SK-N-SH (cell line): ENCODE measurements around the gene KLHL17. TPM values are rescaled to one million over a fixed set of nuclear protein-coding genes. Genes with fewer than 3 reads are reported as not detected.

Experiments used
- CTCF ChIA-PET: fragments of 300-600, 350-600 bp; formaldehyde crosslinking; extraction: SDS; loops from one replicate; lab custom pipeline; 2021; lab: Yijun Ruan, JAX
- POLR2A ChIA-PET: fragments of 350-600 bp; sonication (Branson Sonifier 250); formaldehyde crosslinking; extraction: SDS; loops from one replicate; lab custom pipeline; 2020; ENCODE audit warnings: antibody characterized with exemption, inconsistent platforms; lab: Yijun Ruan, JAX
- DNase-seq: peaks from one replicate; pipeline ENCODE4 v3.0.0; 2012
- H2AFZ ChIP-seq: fragments of 200-600 bp; sonication (generic); 2 replicates; pipeline ENCODE4 v1.8.1; 2016; ENCODE audit warnings: antibody characterized with exemption, mild to moderate bottlenecking, low read depth
- H3F3A ChIP-seq: fragments of 200-600 bp; sonication (generic); replicated peaks from 2 replicates; pipeline ENCODE3; 2016; ENCODE audit warnings: antibody characterized with exemption, mild to moderate bottlenecking; ENCODE audit not compliant: insufficient read depth
- H3K27ac ChIP-seq, 2 experiments: fragments of 200-500 bp in 1 of 2; fragments of 200-600 bp in 1 of 2; sonication (Bioruptor generic) in 1 of 2; sonication (generic), shearing (Covaris generic) in 1 of 2; 2 replicates each; pipeline versions ENCODE4 v1.5.1 to v1.6.1; 2014 to 2016; ENCODE audit warnings: low read depth in 2 of 2, inconsistent platforms in 1 of 2, low read length in 1 of 2, mild to moderate bottlenecking in 1 of 2, mixed read lengths in 1 of 2
- H3K27me3 ChIP-seq: fragments of 200-600 bp; sonication (generic), shearing (Covaris generic); 2 replicates; pipeline ENCODE4 v1.6.1; 2016; ENCODE audit warnings: mixed run types; ENCODE audit not compliant: insufficient read depth
- H3K36me3 ChIP-seq, 2 experiments: fragments of 200-500 bp in 1 of 2; fragments of 200-600 bp in 1 of 2; sonication (Bioruptor generic) in 1 of 2; sonication (generic) in 1 of 2; replicated peaks in 1 of 2; 2 replicates each; pipeline versions ENCODE3 to v1.5.1; 2014 to 2016; ENCODE audit warnings: low read length in 1 of 2, mild to moderate bottlenecking in 1 of 2; ENCODE audit not compliant: insufficient read depth in 2 of 2, control insufficient read depth in 1 of 2
- H3K4me1 ChIP-seq, 2 experiments: fragments of 200-500 bp in 1 of 2; fragments of 200-600 bp in 1 of 2; sonication (Bioruptor generic) in 1 of 2; sonication (generic), shearing (Covaris generic) in 1 of 2; 2 replicates each; pipeline versions ENCODE4 v1.5.1 to v1.6.1; 2014 to 2016; ENCODE audit warnings: low read depth in 1 of 2, low read length in 1 of 2, mixed run types in 1 of 2; ENCODE audit not compliant: insufficient read depth in 2 of 2, control insufficient read depth in 1 of 2
- H3K4me2 ChIP-seq: fragments of 200-600 bp; sonication (generic), shearing (Covaris generic); 2 replicates; pipeline ENCODE4 v1.6.1; 2017; ENCODE audit warnings: mixed run types
- H3K4me3 ChIP-seq, 2 experiments: fragments of 200-500 bp in 1 of 2; fragments of 200-600 bp in 1 of 2; sonication (Bioruptor generic) in 1 of 2; sonication (generic), shearing (Covaris generic) in 1 of 2; 2 replicates each; pipeline versions ENCODE4 v1.5.1 to v1.8.1; 2014 to 2016; ENCODE audit warnings: low read depth in 2 of 2, inconsistent platforms in 1 of 2, low read length in 1 of 2, mild to moderate bottlenecking in 1 of 2, mixed read lengths in 1 of 2, moderate library complexity in 1 of 2
- H3K79me2 ChIP-seq: fragments of 200-600 bp; sonication (generic); 2 replicates; pipeline ENCODE4 v1.8.1; 2017; ENCODE audit warnings: mild to moderate bottlenecking; ENCODE audit not compliant: insufficient read depth
- H3K9ac ChIP-seq: fragments of 200-600 bp; sonication (generic); 2 replicates; pipeline ENCODE4 v1.6.1; 2017; ENCODE audit warnings: mixed run types
- H3K9me2 ChIP-seq: fragments of 200-600 bp; sonication (generic); 2 replicates; pipeline ENCODE4 v1.6.1; 2017; ENCODE audit warnings: mixed run types
- H3K9me3 ChIP-seq: fragments of 200-600 bp; sonication (generic); 2 replicates; pipeline ENCODE4 v1.6.1; 2017; ENCODE audit warnings: mixed run types, mild to moderate bottlenecking, moderate library complexity
- H4K20me1 ChIP-seq: fragments of 200-600 bp; sonication (generic); 2 replicates; pipeline ENCODE4 v1.6.1; 2017; ENCODE audit warnings: mild to moderate bottlenecking, mixed run types; ENCODE audit not compliant: insufficient read depth
- CTCF ChIP-seq: fragments of 200-600 bp; sonication (generic); IDR thresholded peaks from 2 replicates; pipeline ENCODE4 v1.6.1; 2017; ENCODE audit warnings: antibody characterized with exemption, mild to moderate bottlenecking, moderate library complexity
- EP300 ChIP-seq, 2 experiments: IDR thresholded peaks; 2 replicates each; pipeline versions ENCODE4 v1.4.0 to v1.6.1; 2012; ENCODE audit warnings: borderline replicate concordance in 1 of 2, low read depth in 1 of 2, low read length in 1 of 2
- EZH2phosphoT487 ChIP-seq: fragments of 200-600 bp; sonication (generic); IDR thresholded peaks from 2 replicates; pipeline ENCODE4 v1.6.1; 2017; ENCODE audit warnings: low read depth, mixed run types, mild to moderate bottlenecking, antibody characterized with exemption, moderate library complexity, borderline replicate concordance
- FOSL2 ChIP-seq: IDR thresholded peaks from 2 replicates; pipeline ENCODE4 v1.4.0; 2012; ENCODE audit warnings: low read depth, mild to moderate bottlenecking, moderate library complexity, borderline replicate concordance
- GATA2 ChIP-seq: sonication (generic); formaldehyde crosslinking; IDR thresholded peaks from 2 replicates; pipeline ENCODE4 v1.5.0; 2020; ENCODE audit warnings: mild to moderate bottlenecking, missing genetic modification reagents
- IRF3 ChIP-seq: fragments of 150-350 bp; IDR thresholded peaks from 2 replicates; pipeline ENCODE4 v1.6.1; 2016; ENCODE audit warnings: mild to moderate bottlenecking, low read depth, low read length
- JUND ChIP-seq: IDR thresholded peaks from 2 replicates; pipeline ENCODE4 v1.4.0; 2012
- MEF2A ChIP-seq: IDR thresholded peaks from 2 replicates; pipeline ENCODE4 v1.4.0; 2012; ENCODE audit warnings: low read depth, borderline replicate concordance
- PBX3 ChIP-seq: IDR thresholded peaks from 2 replicates; pipeline ENCODE4; 2012
- POLR2AphosphoS5 ChIP-seq: IDR thresholded peaks from 2 replicates; pipeline ENCODE4 v1.6.1; 2012; ENCODE audit warnings: low read depth, low read length
- RAD21 ChIP-seq: IDR thresholded peaks from 2 replicates; pipeline ENCODE4 v1.6.1; 2012; ENCODE audit warnings: mild to moderate bottlenecking, low read length
- SIN3A ChIP-seq: IDR thresholded peaks from 2 replicates; pipeline ENCODE4 v1.6.1; 2012; ENCODE audit warnings: low read depth, mild to moderate bottlenecking, low read length, moderate library complexity, borderline replicate concordance
- SMC3 ChIP-seq: IDR thresholded peaks from 2 replicates; pipeline ENCODE4 v1.6.1; 2012; ENCODE audit warnings: low read depth, low read length, improper control_type of control experiment
- TAF1 ChIP-seq: IDR thresholded peaks from 2 replicates; pipeline ENCODE4 v1.6.1; 2012; ENCODE audit warnings: low read depth, mild to moderate bottlenecking, low read length, moderate library complexity, borderline replicate concordance
- TEAD4 ChIP-seq: IDR thresholded peaks from 2 replicates; pipeline ENCODE4 v1.4.0; 2012; ENCODE audit warnings: mild to moderate bottlenecking, borderline replicate concordance; ENCODE audit not compliant: insufficient read depth
- USF2 ChIP-seq: fragments of 150-350 bp; IDR thresholded peaks from 2 replicates; pipeline ENCODE4 v1.6.1; 2017; ENCODE audit warnings: antibody characterized with exemption, low read length, low read depth, borderline replicate concordance
- YY1 ChIP-seq: IDR thresholded peaks from 2 replicates; pipeline ENCODE4 v1.4.0; 2012; ENCODE audit warnings: low read depth, mild to moderate bottlenecking
- ZBTB33 ChIP-seq: IDR thresholded peaks from 2 replicates; pipeline ENCODE4 v1.4.0; 2012; ENCODE audit warnings: low read depth, borderline replicate concordance
- WGBS: methylation state at CpG from one replicate; pipeline ENCODE4 v1.1.6; 2017; ENCODE audit warnings: low lambda C conversion rate; 5-methylcytosine and 5-hydroxymethylcytosine counted together
- polyA plus RNA-seq, 3 experiments: library from polyadenylated mRNA; depleted of rRNA; stranded (reverse); fragments of >200 nt; gene quantifications; 2 replicates each; pipeline ENCODE4 v1.2.3, GENCODE V29; 2012
- TF ChIP-seq, protein P1 (sequence below): IDR thresholded peaks from 2 replicates; pipeline ENCODE4 v1.4.0; 2012; ENCODE audit warnings: low read depth, borderline replicate concordance

KLHL17 gene
- polyA plus RNA-seq, 1 of the 3 experiments (the other 2 are of a cell fraction): 27.3 TPM

- Histone ChIP-seq H3K27me3 (no peaks in the 10 kb centered on the region), H3K4me3 (no peak overlapping the region), H3K9me3 (no peaks in the 10 kb centered on the region), H3K27ac (no peak overlapping the region), H3K36me3 (peaks cover 0 to 94% of the 10 kb centered on the region in 2 experiments), H4K20me1 (0 out of 2 replicates have a peak, but pooled peaks cover 11% of the 10 kb centered on the region), H3F3A (no peaks in the 10 kb centered on the region), H3K9me2 (no peaks in the 10 kb centered on the region), H2AFZ (no peak overlapping the region), H3K4me2 (no peak overlapping the region), H3K4me1 (no peaks in the 10 kb centered on the region), H3K79me2 (no peaks in the 10 kb centered on the region), H3K9ac (no peak overlapping the region)
- CTCF ChIA-PET: interaction anchor here (0.5 to 1.5 kb wide), 10 partner anchors 11 to 56 kb away, joined by 3 to 12 read pairs (median 3); no protein-coding TSS in a partner anchor
- TF ChIP-seq SMC3 (peak; percentile 19; the same call in 1 of the 2 replicates), CTCF (peak; percentile 48), POLR2AphosphoS5 (no peak), RAD21 (peak; percentile 31; the same call in 1 of the 2 replicates), USF2 (no peak)
- POLR2A ChIA-PET: no interaction called here
- WGBS: 86% methylated on average over 5 of the region's 6 CpGs
- DNase-seq: no peak
Observed at GRCh38 chr1:951364-951763, 9.0 kb upstream of the KLHL17 start.

DNA sequence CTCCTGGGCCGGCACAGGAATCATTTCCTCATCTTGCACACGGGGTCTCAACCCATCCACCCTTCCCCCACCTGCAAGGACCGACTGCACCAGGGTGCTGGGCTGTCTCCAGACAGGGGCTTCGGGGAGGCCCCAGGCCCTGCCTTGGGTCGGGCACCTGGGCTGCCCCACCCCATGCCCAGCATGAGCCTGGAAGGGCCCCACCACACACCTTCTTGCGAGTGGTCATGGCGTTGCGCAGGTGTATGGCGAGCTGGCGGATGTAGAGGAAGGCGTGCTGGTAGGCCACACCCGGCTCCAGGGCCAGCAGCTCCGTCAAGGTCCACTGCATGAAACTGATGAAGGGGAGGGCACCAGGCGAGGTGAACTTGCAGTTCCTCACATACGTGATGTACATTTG, 8.2 kb upstream of the KLHL17 start:
- Histone ChIP-seq H3K36me3 (peaks cover 0 to 97% of the 10 kb centered on the region in 2 experiments), H4K20me1 (0 out of 2 replicates have a peak, but pooled peaks cover 11% of the 10 kb centered on the region), H3K4me3 (no peak overlapping the region), H3K27ac (no peak overlapping the region), H3K4me1 (peaks cover 0 to under 1% of the 10 kb centered on the region in 2 experiments; a peak in 1 of 4 replicates), H3K9ac (no peak overlapping the region), H2AFZ (no peak overlapping the region), H3K9me3 (no peaks in the 10 kb centered on the region), H3F3A (no peaks in the 10 kb centered on the region), H3K4me2 (no peak overlapping the region), H3K79me2 (peaks cover 2% of the 10 kb centered on the region; the same call in 1 of the 2 replicates), H3K9me2 (no peaks in the 10 kb centered on the region), H3K27me3 (no peaks in the 10 kb centered on the region)
- no peak for DNase-seq
- ChIA-PET CTCF (interaction anchor here (0.5 to 1.5 kb wide), 9 partner anchors 10 to 57 kb away, joined by 3 to 12 read pairs (median 3); no protein-coding TSS in a partner anchor), POLR2A (no interaction called here)
- WGBS: 82% methylated on average over 2 of the region's 15 CpGs
- TF ChIP-seq YY1: no peak
- no peak for TF ChIP-seq FOSL2
- no peak for TF ChIP-seq EP300 (IDR thresholded peaks at IDR 0.05; ENCODE audit: borderline replicate concordance in 1 of 2, low read depth in 1 of 2, low read length in 1 of 2)
- no peak for TF ChIP-seq SIN3A
- TF ChIP-seq MEF2A: no peak
- TF ChIP-seq IRF3: no peak
- no peak for TF ChIP-seq TAF1
- no peak for TF ChIP-seq JUND
- TF ChIP-seq PBX3: no peak
- TF ChIP-seq POLR2AphosphoS5: no peak
- no peak for TF ChIP-seq GATA2 (CRISPR knock-in tag)
- no peak for TF ChIP-seq ZBTB33
- TF ChIP-seq EZH2phosphoT487: no peak
- TF ChIP-seq, protein P1, sequence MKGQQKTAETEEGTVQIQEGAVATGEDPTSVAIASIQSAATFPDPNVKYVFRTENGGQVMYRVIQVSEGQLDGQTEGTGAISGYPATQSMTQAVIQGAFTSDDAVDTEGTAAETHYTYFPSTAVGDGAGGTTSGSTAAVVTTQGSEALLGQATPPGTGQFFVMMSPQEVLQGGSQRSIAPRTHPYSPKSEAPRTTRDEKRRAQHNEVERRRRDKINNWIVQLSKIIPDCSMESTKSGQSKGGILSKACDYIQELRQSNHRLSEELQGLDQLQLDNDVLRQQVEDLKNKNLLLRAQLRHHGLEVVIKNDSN: no peak
- TF ChIP-seq TEAD4: no peak
